ENCODE data around the gene FAM124B.
"Not testable (repeated sequence)": the region's sequence is repeated elsewhere in the genome, so short reads cannot be mapped to it uniquely, and the experiment has no call there.

Gene FAM124B

GRCh38 chr2:224405841-224406370 lies 4.0 kb upstream of the FAM124B start:
- DNase-seq = no peak
- peaks cover 0 to 3% of the 10 kb centered on the region in 2 donors for H3K4me1 Mint-ChIP-seq (ENCODE audit: low read depth in 2 of 2)
- H3K4me3 Mint-ChIP-seq = no peak overlapping the region
- H3K36me3 Mint-ChIP-seq (ENCODE audit: insufficient read depth) = no peaks in the 10 kb centered on the region
- H3K27ac Mint-ChIP-seq = no peak overlapping the region
- H3K27me3 Mint-ChIP-seq = peaks cover 8 to 26% of the 10 kb centered on the region in 2 donors
- no peaks in the 10 kb centered on the region for H3K9me3 Mint-ChIP-seq
- ATAC-seq (replicated peaks) = no peak

- peaks cover 0 to 4% of the 10 kb centered on the region in 2 donors for H3K4me1 Mint-ChIP-seq (ENCODE audit: low read depth in 2 of 2)
- ATAC-seq (replicated peaks) (no peak), DNase-seq (no peak)
- no peaks in the 10 kb centered on the region for H3K9me3 Mint-ChIP-seq
- H3K36me3 Mint-ChIP-seq (ENCODE audit: insufficient read depth) = no peaks in the 10 kb centered on the region
- peaks cover 8 to 26% of the 10 kb centered on the region in 2 donors for H3K27me3 Mint-ChIP-seq
- H3K4me3 Mint-ChIP-seq = no peak overlapping the region
- H3K27ac Mint-ChIP-seq = no peak overlapping the region
These were observed 3.5 kb upstream of the FAM124B start for GRCh38 chr2:224405412-224405811.

- H3K4me3 Mint-ChIP-seq = no peak overlapping the region
- peaks cover 8 to 26% of the 10 kb centered on the region in 2 donors for H3K27me3 Mint-ChIP-seq
- peaks cover 0 to 4% of the 10 kb centered on the region in 2 donors for H3K4me1 Mint-ChIP-seq (ENCODE audit: low read depth in 2 of 2)
- no peak overlapping the region for H3K27ac Mint-ChIP-seq
- ATAC-seq (replicated peaks) (no peak), DNase-seq (no peak)
- no peaks in the 10 kb centered on the region for H3K9me3 Mint-ChIP-seq
- no peaks in the 10 kb centered on the region for H3K36me3 Mint-ChIP-seq (ENCODE audit: insufficient read depth)
These were observed 2.9 kb upstream of the FAM124B start for GRCh38 chr2:224404796-224405195.

- no peak overlapping the region for H3K4me3 Mint-ChIP-seq
- no peaks in the 10 kb centered on the region for H3K9me3 Mint-ChIP-seq
- H3K27ac Mint-ChIP-seq = no peak overlapping the region
- ATAC-seq (replicated peaks) = no peak
- H3K36me3 Mint-ChIP-seq (ENCODE audit: insufficient read depth) = no peaks in the 10 kb centered on the region
- H3K27me3 Mint-ChIP-seq = peaks cover 0 to 24% of the 10 kb centered on the region in 2 donors
- no peak for DNase-seq
- H3K4me1 Mint-ChIP-seq (ENCODE audit: low read depth in 2 of 2) = peaks cover 0 to 4% of the 10 kb centered on the region in 2 donors
These were observed 1.8 kb upstream of the FAM124B start for GRCh38 chr2:224403657-224404056.

GRCh38 chr2:224400886-224401632 lies 848 bp downstream of the FAM124B start:
- Mint-ChIP-seq H3K27me3 (peaks cover 14 to 18% of the 10 kb centered on the region in 2 donors), H3K36me3 (ENCODE audit: insufficient read depth) (no peaks in the 10 kb centered on the region), H3K9me3 (no peaks in the 10 kb centered on the region), H3K4me3 (peak overlapping the region in 1 of 2 donors; percentile 47), H3K4me1 (ENCODE audit: low read depth in 2 of 2) (peaks cover 0 to 4% of the 10 kb centered on the region in 2 donors), H3K27ac (peak overlapping the region in 1 of 2 donors; percentile 41)
- ATAC-seq (replicated peaks) = no peak
- no peak for DNase-seq

- Mint-ChIP-seq H3K4me1 (ENCODE audit: low read depth in 2 of 2) (peaks cover 0 to 4% of the 10 kb centered on the region in 2 donors), H3K27me3 (peaks cover 15 to 19% of the 10 kb centered on the region in 2 donors), H3K9me3 (no peaks in the 10 kb centered on the region), H3K4me3 (no peak overlapping the region), H3K27ac (no peak overlapping the region), H3K36me3 (ENCODE audit: insufficient read depth) (no peaks in the 10 kb centered on the region)
- no peak for ATAC-seq (replicated peaks)
- no peak for DNase-seq
These were observed 1.6 kb downstream of the FAM124B start for GRCh38 chr2:224400174-224400810.

DNA sequence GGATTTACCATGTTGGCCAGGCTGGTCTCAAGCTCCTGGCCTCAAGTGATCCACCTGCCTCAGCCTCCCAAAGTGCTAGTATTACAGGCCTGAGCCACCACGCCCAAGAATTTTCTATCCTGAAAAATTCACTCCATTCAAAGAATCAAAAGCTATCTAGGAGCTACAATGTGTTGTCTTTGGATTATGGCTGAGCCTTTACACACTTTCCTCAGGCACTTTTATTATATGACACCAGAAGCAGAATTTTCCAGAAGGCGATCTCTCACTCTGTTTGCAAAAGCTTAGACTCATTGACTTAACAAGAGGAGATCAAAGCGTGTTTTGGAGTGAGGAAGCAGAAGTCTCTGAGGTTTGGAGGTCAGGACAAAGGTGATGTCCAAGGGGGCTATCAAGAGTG lies 3.6 kb downstream of the FAM124B start:
- Mint-ChIP-seq H3K27me3 (peaks cover 30% of the 10 kb centered on the region in 2 donors), H3K9me3 (no peaks in the 10 kb centered on the region), H3K4me1 (ENCODE audit: low read depth in 2 of 2) (peaks cover 0 to 4% of the 10 kb centered on the region in 2 donors), H3K27ac (no peak overlapping the region), H3K4me3 (no peak overlapping the region), H3K36me3 (ENCODE audit: insufficient read depth) (no peaks in the 10 kb centered on the region)
- DNase-seq = no peak
- no peak for ATAC-seq (replicated peaks)

- H3K27me3 Mint-ChIP-seq = peaks cover 27 to 30% of the 10 kb centered on the region in 2 donors
- not testable (repeated sequence) for ATAC-seq (replicated peaks); H3K4me3 Mint-ChIP-seq; H3K9me3 Mint-ChIP-seq; H3K27ac Mint-ChIP-seq; H3K36me3 Mint-ChIP-seq (ENCODE audit: insufficient read depth); DNase-seq; H3K4me1 Mint-ChIP-seq (ENCODE audit: low read depth in 2 of 2)
These were observed 4.8 kb downstream of the FAM124B start for GRCh38 chr2:224397100-224397499.

DNA sequence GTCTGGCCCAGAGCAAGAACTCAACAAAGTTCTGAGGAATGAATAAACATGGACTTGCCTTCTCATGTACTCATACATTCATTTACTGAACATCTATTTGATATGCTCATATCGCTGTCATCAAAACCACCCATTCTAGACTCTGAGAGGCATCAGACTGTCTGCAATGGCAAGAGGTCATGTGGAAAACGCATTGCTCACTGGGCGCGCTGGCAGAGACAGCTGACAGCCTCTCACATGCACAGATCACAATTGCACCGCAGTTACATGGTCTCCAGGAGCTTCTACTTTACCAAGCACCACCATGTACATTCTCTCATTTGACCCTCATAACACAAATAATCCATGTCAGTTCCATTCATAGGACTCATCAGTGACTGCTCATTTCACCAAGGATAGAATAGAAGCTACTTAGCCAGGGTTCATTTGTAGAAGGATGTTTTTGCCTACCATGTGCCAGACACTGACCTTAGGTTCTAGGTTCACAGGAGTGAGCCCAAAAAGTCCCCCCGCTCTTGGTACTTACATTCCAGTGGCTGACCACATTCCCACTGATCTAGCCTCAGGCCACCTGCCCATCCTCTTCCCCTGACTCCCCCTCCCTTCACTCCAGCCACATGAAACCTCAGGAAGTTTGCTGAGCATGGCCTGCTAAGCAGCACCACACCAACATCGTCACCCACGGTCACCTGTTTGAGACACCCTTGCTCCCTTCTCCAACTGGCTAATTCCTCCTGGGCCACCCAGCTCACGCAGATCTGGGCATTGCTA lies 6.1 kb downstream of the FAM124B start:
- no peaks in the 10 kb centered on the region for H3K9me3 Mint-ChIP-seq
- no peaks in the 10 kb centered on the region for H3K36me3 Mint-ChIP-seq (ENCODE audit: insufficient read depth)
- H3K27ac Mint-ChIP-seq = no peak overlapping the region
- ATAC-seq (replicated peaks) (no peak), DNase-seq (no peak)
- H3K4me3 Mint-ChIP-seq = no peak overlapping the region
- peaks cover 25 to 30% of the 10 kb centered on the region in 2 donors for H3K27me3 Mint-ChIP-seq
- no peaks in the 10 kb centered on the region for H3K4me1 Mint-ChIP-seq (ENCODE audit: low read depth in 2 of 2)

- no peaks in the 10 kb centered on the region for H3K9me3 Mint-ChIP-seq
- no peak overlapping the region for H3K4me3 Mint-ChIP-seq
- peaks cover 40 to 49% of the 10 kb centered on the region in 2 donors for H3K27me3 Mint-ChIP-seq
- no peaks in the 10 kb centered on the region for H3K36me3 Mint-ChIP-seq (ENCODE audit: insufficient read depth)
- no peak overlapping the region for H3K27ac Mint-ChIP-seq
- no peaks in the 10 kb centered on the region for H3K4me1 Mint-ChIP-seq (ENCODE audit: low read depth in 2 of 2)
- ATAC-seq (replicated peaks) (no peak), DNase-seq (no peak)
These were observed 8.6 kb downstream of the FAM124B start for GRCh38 chr2:224393157-224393872.

DNA sequence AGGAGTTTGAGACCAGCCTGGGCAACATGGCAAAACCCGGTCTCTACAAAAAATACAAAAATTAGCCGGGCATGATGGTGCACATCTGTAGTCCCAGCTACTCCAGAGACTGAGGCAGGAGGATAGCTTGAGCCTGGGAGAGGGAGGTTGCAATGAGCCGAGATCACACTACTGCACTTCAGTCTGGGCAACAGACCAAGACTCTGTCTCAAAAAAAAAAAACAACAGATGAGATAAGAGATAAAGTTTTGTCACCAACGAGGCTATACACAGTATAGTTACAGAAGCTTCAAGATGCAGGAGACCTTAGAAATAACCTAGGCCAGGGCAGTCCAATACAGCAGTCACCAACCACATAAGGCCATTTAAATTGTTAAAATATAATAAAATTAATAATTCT lies 9.4 kb downstream of the FAM124B start:
- no peaks in the 10 kb centered on the region for H3K36me3 Mint-ChIP-seq (ENCODE audit: insufficient read depth)
- H3K27me3 Mint-ChIP-seq = peaks cover 47 to 55% of the 10 kb centered on the region in 2 donors
- ATAC-seq (replicated peaks) (no peak), DNase-seq (no peak)
- no peaks in the 10 kb centered on the region for H3K9me3 Mint-ChIP-seq
- H3K4me1 Mint-ChIP-seq (ENCODE audit: low read depth in 2 of 2) = no peaks in the 10 kb centered on the region
- no peak overlapping the region for H3K4me3 Mint-ChIP-seq
- H3K27ac Mint-ChIP-seq = no peak overlapping the region

GRCh38 chr2:224389317-224389716 lies 12.6 kb downstream of the FAM124B start:
- H3K27ac Mint-ChIP-seq = no peak overlapping the region
- no peak for DNase-seq

DNA sequence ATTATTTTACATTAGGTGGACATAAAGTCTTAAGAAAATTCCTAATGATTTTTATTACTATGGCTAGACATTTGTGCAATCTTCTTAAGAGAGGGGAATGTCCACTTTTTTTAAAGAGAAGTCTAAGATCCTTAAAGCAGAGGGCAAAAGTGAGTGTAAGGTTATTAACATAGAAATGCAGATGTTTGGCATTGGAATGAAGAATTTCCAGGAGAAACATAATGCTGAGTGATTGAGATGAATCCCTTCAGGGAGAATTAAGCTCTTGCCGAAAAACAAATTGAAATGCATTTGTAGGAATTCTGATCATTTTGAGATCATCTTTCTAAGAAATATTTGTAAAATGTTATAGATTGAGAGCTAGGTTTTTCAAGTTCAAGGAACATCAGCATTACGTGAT lies 15.0 kb downstream of the FAM124B start:
- Mint-ChIP-seq H3K27me3 (peaks cover 29 to 30% of the 10 kb centered on the region in 2 donors), H3K4me1 (ENCODE audit: low read depth in 2 of 2) (no peaks in the 10 kb centered on the region), H3K9me3 (no peaks in the 10 kb centered on the region), H3K27ac (no peak overlapping the region), H3K4me3 (no peak overlapping the region), H3K36me3 (ENCODE audit: insufficient read depth) (no peaks in the 10 kb centered on the region)
- ATAC-seq (replicated peaks) = no peak
- DNase-seq = no peak

More at GRCh38 chr2:224389317-224389716, 12.6 kb downstream of the FAM124B start:
- ATAC-seq (replicated peaks) = no peak
- Mint-ChIP-seq H3K9me3 (no peaks in the 10 kb centered on the region), H3K4me3 (no peak overlapping the region), H3K27me3 (peaks cover 34 to 36% of the 10 kb centered on the region in 2 donors), H3K36me3 (ENCODE audit: insufficient read depth) (no peaks in the 10 kb centered on the region), H3K4me1 (ENCODE audit: low read depth in 2 of 2) (no peaks in the 10 kb centered on the region)

Data from effector memory CD8-positive, alpha-beta T cell (primary cell).